Stimulated activated CD4-positive, alpha-beta T cell treated with anti-CD3 and anti-CD28 coated beads, Interleukin-15, amount 100 ng/mL, for 48 hours (primary cell): ENCODE results near the gene BPIFB3.
"Not testable (repeated sequence)": the region's sequence is repeated elsewhere in the genome, so short reads cannot be mapped to it uniquely, and the experiment has no call there.

Source experiments
- DNase-seq, 2 donors: peaks; one replicate each; pipeline ENCODE4 v3.0.0-alpha.2; 2020; ENCODE audit warnings: low read depth in 2 of 2

The BPIFB3 gene

DNA sequence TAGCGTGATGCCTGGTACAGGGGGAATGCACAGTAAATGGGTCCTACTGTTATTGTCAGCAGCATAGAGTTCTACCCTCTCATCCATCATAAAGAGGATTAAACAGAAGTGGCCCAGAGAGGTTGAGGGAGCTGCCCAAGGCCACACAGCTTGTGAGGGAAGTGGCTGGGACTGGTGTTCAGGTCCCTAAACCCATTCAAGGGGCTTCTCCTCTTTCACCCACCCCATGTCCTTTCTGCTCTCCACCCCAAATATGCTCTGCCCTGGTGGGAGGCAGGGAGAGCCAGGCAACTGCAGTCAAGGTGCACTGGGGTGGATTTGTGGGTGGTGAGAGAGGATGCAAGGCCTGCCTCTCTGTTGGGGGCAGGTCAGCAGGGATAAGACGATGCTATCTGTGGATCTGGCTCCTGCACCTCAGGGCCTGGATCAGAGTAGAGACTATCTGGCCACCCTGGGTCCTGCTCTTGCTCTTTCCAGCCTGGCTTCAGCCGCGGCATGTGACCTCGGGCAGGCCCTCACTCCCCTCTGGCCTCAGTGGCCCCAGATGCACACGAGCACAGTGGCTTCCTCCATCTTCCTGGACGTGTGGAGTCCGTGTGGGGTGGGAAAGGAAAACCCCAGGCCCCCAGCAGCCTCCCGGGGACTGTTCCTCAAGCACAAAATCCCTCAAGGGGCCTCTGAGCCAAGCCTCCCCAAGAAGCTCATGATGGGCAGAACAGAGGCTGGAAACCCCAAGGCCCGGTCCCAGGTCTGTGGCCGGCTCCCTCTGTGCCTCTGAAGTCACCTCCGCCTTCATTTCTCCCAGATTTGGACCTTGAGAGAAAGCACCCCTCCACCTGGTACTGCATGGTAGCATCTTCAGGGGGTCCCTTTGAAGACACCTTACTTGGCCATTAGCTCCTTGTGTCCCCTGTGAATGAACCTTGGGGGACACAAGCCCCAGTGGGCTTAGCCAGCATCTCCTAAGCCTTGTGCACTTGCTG, 25.6 kb upstream of the BPIFB3 start:
- no peak for DNase-seq

DNA sequence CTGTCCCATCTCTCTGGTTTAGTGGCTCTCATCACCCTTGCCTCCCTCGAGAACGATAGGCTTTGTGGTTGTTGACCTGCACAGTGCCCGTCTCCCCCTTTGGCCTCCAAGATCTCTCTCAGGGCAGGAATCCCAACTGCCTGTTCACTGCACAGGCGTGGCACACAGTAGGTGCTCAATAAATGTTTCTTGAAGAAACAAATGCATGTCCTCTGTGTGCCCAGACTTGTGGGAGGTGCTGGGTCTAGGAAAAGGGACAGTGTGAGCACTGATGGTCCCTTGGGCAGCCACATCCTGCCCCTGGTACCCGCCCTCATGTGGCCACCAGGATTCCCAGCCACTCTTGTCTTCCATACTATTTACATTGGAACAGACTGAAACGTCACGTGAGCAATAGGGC, 24.8 kb upstream of the BPIFB3 start:
- no peak for DNase-seq

DNA sequence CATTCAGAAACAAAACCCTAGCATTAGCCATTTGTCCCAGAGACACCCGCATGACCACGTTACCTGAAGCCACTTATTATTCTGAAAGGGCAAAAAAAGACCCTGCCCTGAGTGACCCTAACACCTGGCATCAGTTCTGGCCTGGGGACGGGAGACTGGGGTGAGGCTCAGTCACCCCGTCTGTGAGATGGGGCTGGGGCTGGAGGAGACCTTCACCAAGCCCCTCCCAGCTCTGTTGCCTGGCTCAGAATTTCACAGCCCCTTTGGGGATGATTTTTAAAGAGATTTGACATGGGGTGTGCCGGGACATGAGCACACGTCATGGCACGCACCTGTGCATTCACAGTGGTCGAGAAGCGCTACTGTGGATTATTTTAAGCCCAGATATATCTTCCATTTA, 23.6 kb upstream of the BPIFB3 start:
- DNase-seq, result no peak

DNA sequence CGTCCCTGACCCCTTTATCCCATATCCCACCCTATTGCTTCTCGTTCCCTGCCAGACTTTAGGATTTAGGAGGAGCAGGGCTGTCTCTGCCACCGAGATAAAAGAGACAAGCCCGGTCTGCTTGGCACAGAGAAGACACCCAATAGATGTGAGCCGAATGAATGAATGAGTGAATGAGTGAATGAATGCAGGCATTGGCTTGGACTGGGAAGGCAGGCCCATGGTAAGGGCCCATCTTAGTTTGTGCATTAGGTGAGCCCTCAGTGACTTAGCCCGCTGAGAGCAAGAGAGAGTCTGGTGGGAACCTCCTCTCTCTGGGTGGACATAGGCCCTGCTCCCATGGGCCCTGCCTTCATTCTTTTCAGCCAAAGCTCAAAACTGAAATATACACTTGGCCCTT, 23.1 kb upstream of the BPIFB3 start:
- DNase-seq, result no peak

DNA sequence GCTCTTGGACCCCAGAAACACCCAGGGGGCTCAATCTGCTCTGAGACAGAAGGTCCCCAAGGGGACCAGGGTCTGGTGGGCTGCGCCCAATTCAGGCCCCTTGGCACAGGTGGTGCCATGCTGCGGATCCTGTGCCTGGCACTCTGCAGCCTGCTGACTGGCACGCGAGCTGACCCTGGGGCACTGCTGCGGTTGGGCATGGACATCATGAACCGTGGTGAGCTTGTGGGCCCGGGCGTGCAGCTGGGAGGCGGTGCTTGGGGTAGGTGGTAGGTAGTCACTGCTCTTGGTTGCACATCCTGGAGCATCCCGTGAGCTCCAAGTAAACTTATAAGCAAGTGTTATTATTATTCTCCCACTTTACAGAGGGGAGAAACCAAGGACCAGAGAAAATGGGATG, 22.2 kb upstream of the BPIFB3 start, which contains the start of gene BPIFB6:
TSS of gene BPIFB6 (plus strand) at position 118 of the 400 bp plus-strand sequence. CDS start at position 118, 0 bp downstream.
- DNase-seq, result no peak

DNA sequence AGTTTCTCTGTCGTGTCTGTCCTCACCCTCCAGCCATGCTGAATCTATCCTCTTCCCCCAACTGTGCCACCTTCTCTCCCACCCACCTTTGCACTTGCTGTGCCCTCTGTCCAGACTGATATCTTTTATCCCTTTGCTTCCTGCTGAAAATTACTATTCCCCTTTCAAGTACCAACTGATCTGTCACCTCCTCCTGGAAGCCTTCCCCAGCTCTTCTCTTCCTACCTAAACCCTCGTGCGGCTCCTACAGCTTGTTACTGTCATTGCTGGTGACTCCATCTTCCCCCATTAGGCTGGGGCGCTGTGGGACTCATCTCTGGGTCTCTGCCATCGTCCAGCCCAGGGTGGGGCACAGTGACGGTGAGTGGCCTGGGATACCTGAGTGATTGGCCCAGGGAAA, 21.1 kb upstream of the BPIFB3 start:
- DNase-seq, result no peak

DNA sequence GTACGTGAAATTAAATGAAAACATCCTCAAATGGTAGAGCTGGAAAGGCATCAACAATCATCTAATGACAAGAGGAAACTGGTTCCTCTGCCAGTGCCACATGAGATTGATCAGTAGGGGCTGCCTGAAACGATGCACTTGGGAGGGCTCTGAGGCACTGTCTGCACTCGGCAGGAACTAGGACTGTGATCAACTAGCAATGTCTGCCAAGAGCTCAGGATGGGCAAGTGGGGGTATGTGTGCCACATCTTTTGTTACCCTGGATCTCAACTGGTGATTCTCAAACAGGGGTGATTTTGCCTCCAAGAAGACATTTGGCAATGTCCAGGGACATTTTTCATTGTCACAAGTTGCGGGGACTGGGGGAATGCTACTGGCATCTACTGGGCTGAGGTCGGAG, 20.3 kb upstream of the BPIFB3 start:
- DNase-seq, result no peak

DNA sequence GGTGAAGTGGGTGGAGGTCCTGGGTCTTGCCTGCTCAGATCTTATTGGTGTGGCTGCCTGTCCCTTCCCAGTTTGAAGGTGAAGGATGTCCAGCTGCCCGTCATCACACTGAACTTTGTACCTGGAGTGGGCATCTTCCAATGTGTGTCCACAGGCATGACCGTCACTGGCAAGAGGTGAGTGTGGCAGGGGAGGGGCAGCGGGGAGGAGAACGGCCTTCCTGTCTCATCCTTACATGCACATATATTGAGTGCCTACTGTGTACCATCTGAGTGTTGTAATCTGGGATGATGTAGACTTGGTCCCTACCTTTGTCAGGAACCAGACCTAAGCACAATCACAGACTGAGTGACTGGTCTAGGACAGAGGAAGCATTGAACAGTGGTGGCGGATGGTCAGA, 19.6 kb upstream of the BPIFB3 start:
- DNase-seq, result no peak

DNA sequence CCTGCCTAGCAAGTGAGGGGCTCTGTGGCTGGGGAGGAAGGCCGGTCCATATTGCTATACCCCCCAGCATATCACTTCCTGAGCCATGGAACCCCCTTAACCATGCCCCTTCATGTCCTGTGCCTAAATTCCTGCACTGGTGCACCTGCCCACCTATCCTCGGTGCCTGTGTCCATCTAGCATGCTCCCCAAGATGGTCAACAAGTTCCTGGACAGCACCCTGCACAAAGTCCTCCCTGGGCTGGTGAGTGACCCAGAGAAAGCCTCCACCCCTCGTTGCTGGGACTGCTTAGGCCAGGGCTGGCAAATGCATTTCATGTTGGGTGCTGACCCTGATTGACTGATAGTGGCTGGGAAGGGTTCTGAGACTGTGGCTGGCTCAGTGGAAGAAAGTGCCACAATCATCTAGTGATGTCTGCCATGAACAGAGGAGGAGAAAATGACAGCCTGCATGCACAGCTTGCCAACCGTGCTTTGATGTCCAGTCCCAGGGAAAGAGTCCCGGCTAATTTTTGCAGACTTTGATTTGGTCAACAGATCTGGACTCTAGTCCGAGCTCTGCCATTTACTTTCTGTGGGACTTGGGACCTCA, 18.7 kb upstream of the BPIFB3 start:
- DNase-seq, result no peak

DNA sequence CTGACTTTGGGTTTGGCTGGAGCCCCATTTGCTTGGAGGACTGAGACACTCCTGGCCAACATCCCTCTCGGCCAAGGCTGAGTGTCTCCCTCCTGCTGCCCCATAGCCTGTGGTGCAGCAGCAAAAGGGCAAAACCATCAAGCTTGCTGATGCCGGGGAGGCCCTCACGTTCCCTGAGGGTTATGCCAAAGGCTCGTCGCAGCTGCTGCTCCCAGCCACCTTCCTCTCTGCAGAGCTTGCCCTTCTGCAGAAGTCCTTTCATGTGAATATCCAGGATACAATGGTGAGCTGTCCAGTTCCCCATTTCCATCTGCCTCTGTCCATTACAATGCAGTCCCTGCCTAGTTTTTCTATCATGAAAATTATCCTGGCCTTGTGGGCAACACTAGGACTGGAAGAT, 16.2 kb upstream of the BPIFB3 start:
- no peak for DNase-seq

DNA sequence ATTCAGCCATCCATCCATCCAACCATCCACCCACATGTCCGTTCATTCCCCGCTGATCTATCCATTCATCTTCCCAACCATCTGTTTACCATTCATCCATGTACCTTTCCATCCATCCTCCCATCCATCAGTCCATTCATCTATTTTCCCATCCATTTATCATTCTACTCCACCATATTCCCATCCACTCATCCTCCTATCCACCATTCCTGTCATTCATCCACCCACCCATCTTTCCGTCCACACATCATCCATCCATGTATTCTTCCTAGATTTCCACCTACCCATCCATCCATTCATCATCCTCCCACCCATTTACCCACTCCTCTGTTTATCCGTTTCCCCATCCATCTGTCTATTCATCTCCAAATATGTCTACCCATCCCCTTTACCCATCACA, 15.5 kb upstream of the BPIFB3 start:
- DNase-seq, result no peak

DNA sequence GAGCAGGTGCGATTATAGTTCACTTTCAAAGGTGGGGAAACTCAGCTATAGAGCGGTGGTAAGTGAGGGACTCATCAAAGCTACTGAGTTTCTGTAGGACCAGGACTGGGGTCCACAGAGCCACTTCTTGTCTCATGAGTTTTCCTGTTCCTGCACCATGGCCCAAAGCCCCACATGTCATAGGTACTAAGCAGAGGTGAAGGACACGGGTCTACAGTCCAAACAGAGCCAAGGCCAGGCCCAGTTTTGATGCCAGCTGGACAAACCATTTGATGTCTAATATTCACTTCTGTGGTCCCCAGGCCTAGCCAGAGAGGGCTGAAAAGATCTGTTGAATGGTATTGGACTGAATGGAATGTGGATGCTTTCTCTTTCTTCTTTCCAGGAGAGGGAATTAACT, 11.3 kb upstream of the BPIFB3 start:
- no peak for DNase-seq

DNA sequence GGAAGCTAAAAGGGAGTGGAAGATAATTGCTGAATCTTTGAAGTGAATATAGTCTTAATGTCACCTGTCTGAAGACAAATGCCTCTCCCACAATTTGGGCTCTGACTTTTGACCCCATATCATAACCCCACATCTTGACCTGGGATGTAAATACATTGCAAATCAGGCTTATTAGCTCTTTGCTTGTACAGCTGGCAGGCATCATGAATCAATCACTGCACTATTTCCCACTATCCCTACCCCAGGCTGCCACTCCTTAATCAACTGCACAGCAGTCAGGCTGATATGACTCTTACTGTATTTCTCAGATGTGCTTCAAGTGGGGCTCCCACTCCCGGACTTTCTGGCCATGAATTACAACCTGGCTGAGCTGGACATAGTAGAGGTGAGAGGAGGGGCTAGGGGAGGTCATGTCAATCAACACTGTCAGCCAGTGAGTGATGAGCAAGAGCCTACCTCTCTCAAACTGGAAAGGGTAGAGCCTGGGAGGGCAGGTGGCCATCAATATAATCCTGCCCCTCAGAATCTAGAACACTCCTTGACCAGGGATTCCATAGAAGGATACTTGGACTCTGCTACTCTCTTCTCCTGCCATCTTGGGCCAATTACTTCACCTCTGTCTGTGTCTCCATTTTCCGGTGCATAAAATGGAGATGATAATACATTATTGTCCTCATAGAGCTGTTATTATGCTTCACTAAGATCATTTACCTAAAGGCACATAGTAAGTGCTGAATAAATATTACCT, 10.5 kb upstream of the BPIFB3 start:
- DNase-seq, result no peak

DNA sequence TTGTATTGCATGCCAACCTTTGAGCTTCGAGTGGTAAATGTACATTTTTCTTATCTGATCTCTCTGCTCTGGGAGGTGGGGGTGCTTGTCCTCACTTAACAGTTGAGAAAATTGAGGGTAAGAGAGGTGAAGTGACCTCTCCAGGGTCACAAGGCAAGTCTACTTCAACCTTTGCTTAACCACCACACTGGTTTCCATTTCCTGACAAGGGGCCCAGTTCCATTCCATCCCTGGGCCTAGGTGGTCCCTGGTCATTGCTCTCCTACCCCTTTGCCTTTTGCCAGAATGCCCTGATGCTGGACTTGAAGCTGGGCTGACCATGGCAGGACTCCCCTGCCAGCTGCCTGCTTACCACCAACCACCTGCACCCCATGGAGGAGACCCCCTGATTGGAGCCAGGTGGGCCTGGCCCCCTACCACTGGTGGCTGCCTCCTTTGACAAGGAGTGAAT, 9.9 kb upstream of the BPIFB3 start:
- no peak for DNase-seq

DNA sequence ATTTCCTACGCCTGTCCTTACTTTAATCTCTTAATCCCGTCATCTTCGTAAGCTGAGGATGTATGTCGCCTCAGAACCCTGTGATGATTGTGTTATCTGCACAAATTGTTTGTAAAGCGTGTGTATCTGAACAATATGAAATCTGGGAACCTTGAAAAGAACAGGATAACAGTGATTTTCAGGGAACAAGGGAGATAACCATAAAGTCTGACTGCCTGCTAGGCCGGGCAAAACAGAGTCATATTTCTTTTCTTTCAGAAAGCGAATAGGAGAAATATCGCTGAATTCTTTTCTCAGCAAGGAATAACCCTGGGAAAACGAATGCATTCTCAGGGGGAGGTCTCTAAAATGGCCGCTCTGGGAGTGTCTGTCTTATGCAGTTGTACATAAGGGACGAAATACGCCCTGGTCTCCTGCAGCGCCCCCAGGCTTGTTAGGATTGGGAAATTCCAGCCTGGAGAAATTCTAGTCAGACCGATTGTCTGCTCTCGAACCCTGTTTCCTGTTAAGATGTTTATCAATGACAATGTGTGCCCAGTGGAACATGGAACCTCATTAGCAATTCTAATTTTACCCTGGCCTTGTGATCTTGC, 8.5 kb upstream of the BPIFB3 start:
- not testable (repeated sequence) for DNase-seq

DNA sequence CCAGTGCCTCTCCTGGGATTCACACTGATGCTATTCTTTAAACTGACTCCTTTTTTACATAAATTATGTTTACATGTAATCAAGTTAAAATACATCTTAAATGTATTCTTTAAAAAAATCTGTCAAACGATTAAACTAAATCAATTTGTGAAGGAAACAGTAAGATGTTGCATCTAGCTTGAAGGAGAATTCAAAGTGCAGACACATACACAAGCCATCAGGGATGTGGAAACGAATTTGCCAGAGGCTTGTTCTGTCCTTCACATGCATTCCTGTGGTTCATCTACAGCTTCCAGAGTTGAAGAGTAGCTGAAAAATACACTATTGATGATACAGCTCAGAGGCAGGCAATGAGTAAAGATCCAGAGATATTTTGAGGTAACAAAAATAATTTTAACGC, 7.3 kb upstream of the BPIFB3 start:
- DNase-seq, result no peak

DNA sequence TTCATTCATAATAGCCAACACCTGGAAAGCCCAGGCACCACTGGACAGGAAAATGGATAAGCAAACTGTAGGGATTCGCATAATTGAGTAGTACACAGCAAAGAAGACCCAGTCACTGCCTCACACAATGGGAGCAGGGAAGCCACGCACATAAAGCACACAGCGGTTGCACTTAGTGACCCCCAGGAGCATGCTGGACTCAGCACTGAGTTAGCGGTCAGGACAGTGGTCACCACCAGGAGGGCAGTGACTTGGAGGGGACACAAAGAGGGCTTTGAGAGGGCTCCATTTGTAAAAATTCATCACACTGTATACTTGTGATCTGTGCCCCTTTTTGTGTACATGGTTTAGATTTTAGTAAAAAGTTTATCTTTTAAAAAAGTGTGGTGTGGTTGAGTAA, 2.4 kb upstream of the BPIFB3 start:
- no peak for DNase-seq

DNA sequence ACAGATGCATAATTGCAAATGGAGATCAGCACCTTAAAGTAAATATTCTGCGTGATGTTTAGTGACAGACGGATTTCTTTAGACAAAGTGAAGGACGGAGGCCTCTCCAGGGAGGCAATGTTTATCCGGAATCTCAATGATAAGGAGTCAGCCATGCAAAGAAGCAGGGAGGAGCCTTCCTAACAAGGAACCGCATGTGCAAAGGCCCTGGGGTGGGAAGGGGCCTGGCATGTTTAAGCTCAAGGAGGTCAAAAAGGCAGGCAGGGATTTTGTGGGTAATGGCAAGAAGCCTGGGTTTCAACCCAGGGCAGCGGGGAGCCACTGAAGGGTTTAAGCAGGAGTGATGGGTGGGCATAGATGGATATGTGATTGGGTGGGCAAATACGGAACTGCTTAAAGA, 678 bp downstream of the BPIFB3 start:
- DNase-seq, result no peak

DNA sequence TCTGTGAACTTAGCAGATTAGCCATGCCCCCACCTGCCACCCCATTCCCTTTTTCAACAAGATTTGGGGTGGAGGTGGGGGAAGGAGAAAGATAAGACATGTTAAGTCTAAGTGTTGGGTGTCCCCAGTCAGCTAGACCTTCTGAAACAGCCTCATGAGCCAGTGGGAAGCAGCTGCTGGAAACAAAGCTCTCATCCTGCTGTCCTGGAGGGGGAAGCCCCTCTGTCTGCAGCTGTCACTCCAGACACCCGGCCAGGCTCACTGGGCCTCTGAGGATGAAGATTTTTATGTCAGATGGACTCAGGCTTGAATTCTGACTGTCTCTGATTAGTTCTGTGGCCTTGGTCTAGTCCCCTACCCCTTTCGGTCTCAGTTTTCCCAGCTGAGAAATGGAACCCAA, 1.1 kb downstream of the BPIFB3 start:
- no peak for DNase-seq

DNA sequence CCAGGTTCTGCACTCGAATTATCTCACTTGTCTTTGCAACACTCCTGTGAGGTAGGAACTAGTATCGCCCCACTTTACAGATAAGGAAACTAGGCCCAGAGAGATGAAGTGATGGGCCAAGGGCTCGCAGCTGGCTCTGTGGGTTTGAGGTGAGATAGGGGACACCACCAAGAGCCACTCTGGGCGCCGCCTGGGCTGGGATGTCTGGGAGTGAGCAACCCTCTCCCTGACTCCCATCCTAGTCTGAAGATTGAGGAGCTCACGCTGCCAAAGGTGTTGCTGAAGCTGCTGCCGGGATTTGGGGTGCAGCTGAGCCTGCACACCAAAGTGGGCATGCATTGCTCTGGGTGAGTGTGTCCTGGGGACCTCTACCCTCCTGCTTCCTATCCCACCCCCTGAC, 5.4 kb downstream of the BPIFB3 start:
- no peak for DNase-seq

DNA sequence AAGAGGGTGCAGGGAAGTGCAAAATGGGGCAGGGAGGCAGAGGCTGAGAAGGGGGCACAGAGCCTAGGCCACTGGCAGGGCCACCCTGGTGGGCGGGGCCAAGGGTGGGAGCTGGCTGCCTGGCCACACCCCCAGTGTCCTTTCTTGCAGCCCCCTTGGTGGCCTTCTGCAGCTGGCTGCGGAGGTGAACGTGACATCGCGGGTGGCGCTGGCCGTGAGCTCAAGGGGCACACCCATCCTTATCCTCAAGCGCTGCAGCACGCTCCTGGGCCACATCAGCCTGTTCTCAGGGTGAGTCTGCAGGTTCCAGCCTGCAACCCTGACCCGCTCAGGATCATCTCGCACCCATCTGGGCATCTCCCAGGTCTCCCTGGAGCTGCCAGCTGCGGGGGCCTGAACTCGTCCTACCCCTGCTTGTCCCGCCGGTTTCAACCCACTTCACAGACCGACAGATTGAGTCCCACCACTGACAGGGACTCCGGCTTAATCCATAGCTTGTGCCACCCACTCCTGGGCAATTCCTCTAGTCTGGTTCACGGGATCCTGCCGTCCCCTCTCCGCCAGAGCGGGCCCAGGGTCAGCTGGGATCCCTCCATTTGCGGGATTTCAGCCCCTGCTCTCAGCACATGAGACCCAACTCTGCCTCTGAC, 6.2 kb downstream of the BPIFB3 start:
- DNase-seq, result no peak

DNA sequence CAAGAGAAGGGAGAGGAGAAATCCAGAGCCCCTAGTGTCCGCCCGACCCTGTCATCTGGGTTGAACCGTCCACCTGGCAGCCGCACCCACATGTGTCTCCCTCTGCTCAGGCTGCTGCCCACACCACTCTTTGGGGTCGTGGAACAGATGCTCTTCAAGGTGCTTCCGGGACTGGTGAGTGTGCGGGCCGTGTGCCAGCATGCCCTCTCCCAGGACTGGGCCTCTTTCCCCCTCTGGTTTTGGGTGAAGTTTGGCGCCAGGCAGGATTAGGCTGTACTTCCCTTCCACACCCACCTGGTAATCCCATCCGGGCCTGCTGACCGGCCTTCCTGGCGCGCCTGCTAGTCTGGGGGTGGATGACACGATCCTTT, 7.9 kb downstream of the BPIFB3 start:
- DNase-seq, result no peak
